ENCODE measurements around the gene CMIP.
A peak's percentile ranks its signal among the peaks of the same experiment; 100 is the strongest.
"Not testable (repeated sequence)": the region's sequence is repeated elsewhere in the genome, so short reads cannot be mapped to it uniquely, and the experiment has no call there.

CMIP gene

DNA sequence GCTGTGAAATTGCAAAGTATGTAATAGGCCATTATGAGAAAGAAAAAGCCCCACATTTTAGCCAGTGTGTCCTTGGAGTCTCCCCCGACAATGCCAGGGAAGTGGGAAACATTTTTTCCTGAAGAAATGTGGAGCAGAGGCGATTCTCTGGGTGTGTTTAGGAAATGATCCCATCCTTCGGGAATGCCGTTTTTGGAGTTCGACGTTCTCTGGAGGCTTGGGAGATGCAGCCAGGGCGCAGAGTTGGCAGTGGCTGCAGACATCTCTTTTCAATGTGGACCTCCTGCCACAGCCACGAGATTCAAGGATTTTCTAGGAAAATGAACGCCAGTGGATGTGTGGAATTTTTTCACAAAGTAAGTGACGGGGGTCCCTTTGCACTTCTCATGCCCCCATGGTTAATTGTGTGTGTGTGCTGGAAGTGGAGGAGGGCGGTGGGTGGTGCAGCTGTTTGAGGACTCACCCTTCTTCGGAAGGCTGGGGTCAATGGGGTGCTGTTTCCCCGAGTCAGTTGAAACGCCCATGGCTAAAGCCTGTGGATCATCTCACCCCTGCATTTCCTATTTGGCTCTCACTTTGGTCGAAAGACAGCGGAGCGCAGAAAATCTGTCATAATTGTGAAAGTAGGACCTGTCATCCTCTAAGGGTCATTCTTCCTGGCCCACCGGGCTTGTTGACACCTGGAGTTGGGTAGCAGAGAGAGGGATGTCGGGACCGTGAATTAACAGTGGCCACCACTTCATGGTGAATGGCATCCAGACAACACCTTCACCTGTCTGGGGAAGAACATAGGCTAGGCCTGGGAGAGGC is 73.2 kb downstream of the CMIP start:
- no peak for DNase-seq

DNA sequence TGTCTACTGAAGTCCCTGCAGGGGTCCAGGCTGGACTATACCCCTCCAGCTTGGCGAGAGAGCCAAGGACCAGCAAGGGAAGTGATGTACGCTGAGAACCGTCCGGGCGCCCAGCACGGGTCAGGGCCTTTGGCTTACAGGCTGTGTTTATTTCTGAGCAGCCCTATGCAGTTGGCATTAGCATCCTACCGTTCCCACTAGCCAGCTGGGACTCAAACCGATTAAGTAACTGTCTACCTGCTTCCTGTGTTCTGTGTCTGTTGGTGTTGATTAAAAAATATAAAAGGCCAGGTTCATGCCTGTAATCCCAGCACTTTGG is 73.8 kb downstream of the CMIP start:
- DNase-seq: no peak

DNA sequence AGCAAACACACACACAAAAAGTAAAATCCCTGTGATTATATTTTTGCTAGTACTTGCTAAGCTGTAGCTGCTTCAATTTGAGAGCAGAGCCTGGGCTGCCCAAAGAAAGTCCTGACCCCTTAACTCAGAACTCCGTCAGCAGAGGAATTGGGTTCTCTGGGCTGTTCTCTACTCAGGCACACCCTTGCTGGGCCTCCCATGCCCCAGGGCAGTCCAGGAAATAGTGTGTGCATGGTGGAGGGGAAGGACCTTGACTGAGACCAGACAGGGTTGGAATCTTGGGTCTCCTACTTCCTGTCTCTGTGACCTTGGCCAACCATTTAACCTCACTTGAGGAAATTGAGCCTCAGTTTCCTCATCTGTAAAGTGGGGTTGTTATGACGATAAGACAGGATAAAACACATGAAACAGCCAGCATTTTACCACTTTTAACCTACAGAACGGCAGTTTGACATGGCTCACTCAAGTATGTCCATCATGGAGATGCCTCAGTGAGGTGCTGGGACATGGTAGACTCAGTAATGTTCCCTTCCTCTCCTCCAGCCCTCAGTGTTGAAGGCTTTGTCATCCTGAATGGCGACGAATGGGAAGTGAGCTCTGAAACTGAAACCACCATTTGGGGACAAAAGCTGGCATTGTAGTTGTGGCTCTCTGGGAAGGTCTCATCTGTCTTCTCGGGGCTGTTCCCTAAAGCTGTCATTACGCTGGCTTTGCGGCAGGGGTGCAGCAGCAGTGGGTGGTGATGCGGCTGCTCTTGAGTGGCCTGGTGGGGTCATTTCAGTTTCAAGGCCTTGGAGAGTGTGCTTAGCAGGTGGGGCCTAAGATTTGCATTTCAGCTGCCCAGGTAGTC is 74.9 kb downstream of the CMIP start:
- peak; percentile 74 to 78 for DNase-seq

DNA sequence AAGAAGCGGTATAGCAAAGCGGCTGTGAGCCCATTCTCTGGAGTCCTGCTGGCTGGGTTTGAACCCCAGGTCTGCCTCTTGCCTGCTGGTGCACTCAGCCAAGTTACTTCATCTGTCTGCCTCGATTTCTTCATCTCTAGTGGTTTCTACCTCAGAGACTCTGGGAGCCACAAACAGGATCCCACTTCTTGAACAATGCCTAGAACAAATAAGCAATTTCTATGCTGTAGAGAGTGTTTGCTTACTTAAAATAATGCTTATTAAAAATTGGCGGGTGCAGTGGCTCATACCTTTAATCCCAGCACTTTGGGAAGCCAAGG is 75.5 kb downstream of the CMIP start:
- DNase-seq: peak; percentile 34 to 54

DNA sequence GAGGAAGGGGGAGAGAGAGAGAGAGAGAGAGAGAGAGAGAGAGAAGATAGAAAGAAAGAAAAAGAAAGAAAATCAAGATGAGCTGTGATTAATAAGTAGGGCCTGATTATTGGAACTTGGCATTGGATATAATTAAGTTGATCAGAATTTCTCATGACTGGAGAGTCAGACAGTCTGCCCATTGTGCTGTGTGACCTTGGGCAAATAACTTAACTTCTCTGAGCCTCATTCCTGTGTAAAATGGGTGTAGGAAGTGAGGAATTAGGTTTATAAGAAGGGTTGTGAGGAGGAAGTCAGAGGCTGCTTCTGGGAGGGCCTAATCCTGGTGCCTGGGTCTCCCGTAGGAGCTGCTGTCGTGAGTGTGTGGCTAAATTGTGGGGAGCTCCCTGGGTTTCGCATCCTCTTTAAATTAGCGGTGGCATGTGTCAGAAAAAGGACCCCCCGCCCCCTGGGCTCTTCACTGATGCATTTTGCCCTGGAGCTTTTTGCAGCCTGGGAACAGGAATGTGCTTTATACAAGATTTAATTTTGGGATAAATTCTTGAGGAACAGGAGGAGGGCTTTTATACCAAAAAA is 76.0 kb downstream of the CMIP start:
- DNase-seq: peak in 1 of 2 donors; percentile 20

DNA sequence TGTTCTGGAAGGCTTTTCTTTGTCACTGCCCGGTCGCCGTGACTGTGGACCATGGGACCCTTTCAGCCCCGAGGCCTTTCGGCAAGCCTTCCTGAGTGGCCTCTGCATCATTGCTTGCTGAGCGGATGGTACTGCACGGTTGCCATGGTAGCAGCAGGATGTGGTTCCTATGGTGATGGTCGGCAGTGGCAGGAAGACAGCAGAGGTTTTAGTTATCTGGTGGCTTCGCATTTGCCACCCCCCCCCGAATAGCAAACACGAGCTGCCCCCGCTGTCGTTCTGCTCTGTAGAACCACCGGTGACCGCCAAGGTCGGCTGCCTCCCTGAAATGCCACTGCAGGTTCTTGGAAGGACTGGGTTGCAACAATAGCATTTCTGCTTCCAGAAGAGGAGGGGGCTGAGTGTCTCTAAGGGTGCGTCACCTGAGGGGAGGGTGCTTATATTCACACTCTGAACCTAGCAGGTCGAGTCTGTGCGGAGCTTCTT is 76.6 kb downstream of the CMIP start:
- DNase-seq: no peak

DNA sequence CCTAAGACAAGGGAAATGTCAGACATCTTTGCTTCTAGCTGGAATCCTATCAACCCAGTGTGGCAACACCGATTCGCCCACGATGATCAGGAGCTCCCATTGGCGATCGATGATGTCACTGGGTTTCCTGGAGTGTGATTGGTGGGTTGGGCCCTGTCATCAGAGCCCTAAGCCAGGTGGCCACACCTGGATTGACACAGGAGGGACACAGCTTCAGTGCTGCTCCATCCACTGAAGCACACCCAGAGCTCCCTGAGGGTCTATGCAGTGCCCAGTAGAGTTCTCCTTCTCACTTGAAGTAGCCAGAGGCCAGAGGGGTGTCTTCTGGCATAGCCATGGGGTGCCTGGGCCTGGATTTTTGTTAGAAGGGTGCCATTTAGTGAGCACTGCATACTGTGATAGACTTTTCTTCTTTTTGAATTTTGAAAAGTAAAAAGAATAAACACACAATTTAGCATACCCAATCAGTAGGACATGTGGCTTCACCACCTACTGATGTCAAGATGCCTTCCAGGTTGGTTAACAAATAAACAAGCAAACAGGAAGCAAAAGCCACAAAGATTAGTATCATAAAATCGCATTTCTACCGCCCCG is 77.6 kb downstream of the CMIP start:
- no peak for DNase-seq

DNA sequence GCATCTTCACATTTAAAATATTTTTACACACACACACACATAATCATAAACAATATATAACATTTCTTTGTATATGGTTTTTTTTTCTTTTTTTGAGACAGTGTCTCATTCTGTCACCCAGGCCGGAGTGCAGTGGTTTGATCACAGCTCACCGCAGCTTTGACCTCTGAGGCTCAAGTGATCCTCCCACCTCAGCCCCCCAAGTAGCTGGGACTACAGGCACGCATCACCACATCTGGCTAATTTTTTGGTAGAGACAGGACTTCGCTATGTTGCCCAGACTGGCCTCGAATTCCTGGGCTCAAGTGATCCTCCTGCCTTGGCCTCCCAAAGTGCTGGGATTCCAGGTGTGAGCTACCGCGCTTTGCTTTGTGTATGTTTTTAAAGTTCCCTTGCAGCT is 78.2 kb downstream of the CMIP start:
- not testable (repeated sequence) for DNase-seq

DNA sequence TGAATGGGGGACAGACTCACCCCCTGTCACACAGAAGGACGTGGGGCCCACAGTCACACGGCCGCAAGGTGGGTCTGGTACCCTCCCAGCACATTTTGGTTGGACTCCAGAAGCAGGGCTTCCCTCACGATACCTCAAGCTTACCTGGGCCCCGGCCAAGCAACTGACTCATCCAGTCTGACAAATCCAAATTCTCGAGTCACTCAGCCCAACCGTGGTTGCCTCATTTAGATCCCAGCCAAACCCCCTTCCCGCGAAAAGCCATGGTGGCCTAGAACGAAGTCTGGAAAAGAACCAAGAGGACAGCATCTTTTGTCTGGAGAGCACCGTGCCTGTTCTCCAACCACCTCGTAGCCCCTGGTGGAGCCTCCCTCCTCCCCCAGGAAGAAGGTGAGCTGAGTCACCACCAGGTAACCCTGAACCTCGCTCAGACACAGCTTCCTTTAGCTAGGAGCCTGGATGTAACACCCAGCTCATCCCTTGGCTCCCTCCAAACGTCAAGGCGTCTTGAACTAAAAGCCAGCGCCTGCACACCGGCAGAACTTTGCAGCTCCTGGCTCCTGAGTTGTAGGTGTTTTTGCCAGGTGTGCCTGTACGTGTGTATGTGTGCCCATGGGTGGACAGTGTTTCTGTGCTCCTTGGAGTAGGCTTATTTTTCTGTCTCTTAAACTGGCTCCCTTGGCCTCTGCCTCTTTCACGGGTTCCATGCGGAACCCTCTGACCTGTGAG is 78.9 kb downstream of the CMIP start:
- no peak for DNase-seq

DNA sequence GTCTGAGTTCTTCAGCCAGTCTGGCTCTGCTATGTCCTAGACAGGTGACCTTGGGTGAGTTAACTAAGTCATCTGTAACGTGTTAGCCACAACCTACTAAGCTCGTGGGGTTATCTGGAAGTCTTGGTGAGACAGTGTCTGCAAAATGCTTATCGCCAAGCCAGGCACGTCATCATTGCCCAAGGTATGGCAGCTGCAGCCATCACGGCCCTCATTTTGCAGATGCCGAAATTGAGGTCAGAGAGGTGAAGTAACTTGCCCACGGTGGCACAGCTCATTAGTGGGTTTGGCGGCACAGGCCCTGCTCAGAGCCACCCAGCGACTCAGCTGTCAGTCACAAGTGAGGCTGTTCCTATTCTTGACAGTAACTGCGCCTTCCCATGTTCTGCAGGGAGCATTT is 79.8 kb downstream of the CMIP start:
- peak in 1 of 2 donors; percentile 7 for DNase-seq

DNA sequence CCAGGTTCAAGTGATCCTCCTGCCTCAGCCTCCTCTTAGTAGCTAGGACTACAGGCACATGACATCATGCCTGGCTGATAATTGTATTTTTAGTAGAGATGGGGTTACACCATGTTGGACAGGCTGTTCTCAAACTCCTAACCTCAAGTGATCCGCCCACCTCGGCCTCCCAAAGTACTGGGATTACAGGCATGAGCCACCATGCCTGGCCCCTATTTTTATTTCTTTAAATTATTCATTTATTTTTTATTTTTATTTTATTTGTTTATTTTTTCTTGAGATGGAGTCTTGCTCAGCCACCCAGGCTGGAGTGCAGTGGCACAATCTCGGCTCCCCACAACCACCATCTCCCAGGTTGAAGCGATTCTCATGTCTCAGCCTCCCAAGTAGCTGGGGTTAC is 80.3 kb downstream of the CMIP start:
- DNase-seq: not testable (repeated sequence)

DNA sequence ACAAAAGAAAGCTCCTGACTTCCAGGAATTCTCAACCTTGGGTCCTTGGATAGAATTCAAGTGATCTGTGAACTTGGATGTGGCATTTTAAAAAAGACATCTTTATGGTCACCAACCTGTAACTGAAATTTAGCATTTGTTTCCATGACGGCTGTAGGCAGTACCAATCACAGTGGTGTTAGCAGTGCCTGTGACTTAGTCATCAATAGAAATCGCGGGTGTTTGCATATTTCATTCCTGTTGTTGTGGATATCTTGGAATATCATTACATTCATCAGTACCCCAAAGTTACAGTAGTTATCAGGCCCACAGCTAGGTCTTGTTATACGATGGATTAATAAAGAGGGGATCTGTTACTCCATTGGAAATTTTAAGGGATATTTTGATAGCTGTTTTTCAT is 81.6 kb downstream of the CMIP start:
- no peak for DNase-seq

DNA sequence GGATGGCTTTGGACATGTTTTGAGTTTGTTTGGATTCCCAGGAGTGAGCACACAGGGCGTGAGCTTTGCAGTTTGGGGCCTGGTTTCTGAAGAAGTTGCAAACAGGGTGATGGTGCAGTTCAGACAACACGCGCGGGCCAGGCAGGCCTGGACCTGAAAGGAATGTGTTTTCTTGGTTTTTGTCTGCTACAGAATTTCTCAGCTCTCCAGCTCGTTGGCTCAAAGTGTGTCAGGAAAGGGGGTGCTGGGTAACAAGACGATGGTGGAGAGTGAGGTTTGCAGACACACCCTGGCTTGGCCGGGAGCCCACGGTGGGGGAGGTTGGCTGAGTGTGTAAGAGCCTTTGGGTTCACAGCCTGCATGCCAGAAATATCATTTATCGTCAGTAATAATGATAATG is 82.3 kb downstream of the CMIP start:
- no peak for DNase-seq

DNA sequence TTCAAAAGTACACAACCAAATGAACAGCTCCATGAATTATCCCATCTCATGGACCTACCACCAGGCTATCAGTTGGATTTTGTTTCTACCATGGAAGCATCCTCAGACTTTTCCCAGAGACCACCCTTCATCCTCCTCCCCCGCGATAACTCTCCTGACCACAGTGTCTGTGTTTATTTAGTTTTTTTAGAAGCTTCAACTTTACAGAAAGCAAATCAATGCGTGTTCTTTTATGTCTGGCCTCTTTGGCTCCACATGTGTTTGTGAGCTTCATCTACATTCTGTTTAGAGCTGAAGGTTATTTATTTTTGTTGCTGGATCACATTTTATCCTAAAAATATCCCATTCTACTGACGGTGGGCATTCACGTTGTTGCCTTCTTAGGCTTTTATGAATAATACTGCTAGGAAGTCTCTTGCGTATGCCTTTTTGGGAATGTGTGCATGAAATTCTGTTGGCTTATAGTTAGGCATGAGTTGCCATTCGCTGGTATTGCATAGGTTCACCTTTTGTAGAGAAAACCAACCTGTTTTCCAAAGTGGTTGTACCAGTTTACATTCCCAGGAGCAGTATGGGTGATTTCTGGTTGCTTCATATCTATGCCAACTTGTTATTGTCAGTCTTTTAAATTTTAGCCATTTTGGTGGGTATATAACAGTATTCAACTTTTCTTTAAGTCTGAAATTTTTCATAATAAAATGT is 83.0 kb downstream of the CMIP start:
- no peak for DNase-seq

DNA sequence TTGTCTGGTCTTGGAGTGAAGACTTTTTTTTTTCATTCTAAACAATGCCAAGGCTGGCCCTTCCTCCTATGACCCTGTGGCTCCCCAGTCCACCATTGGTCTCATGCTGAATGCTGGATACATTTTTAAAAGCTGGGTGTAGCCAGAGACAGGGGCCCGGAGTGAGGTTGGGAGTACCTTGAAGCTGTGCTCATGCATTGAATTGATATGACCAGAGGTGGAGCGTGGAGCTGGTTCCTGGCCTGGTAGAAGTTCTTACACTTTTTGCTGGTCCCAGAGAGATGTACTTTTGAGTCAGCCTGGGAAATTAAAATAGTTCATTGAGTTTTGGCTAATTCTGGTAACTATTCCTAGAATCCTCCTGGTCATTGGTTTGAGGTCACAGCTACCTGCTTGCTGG is 83.6 kb downstream of the CMIP start:
- no peak for DNase-seq

DNA sequence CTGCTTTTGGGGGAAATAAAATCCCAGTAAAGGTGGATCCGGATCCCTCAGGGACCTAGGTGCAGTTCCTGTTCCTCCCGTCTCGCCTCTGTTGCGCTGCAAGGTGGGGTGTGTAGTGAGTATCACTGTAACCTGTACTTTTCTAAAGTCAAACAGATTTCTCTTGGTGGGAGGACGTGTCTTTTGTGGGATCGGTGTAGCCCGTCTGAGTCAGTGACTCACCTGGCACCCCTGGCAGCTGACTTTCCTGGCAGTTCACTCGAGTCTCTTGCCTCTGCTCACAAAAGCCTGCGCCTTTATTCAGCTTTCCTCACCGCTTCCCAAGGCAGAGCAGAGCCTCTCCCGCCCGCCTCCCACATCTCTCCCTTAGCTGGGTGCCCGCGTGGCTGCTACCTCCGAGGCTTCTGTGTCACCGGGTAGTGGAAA is 85.7 kb downstream of the CMIP start:
- no peak for DNase-seq

DNA sequence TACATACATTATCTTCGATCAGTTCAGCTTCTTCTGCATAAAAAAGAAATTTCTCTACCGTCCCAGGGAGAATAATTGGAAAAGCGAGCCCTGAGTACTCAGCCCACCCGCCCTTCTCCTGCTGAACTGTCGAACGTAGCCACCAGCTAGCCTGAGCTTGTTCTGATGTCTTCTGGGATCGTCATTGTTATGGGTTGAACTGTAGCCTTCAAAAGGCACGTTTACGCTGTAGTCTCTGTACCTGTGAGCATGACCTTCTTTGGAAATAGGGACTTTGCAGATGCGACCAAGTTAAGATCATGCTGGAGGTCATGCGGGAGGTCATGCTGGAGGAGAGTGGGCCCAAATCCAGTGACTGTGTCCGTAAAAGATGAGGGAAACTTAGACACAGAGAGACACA is 86.2 kb downstream of the CMIP start:
- DNase-seq: no peak

DNA sequence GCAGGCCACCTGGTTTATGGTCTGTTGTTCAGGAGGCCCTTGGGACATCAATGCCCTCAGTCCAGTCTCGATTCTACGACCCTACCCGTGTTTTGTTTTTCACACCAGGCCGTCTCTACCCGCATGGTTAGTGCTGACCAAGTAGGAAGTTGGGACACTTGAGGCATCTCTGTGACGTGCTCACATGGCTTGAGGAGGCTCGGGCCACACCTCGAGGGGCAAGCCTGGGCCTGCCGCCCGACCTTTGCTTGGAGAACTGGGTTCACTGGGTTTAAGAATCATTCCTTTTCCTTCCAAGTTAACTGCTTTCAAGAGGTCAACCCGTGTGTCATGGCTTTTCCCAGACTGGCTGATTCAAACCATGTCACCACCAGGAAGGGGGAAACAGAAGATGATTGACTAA is 86.8 kb downstream of the CMIP start:
- DNase-seq: peak in 1 of 2 donors; percentile 10

DNA sequence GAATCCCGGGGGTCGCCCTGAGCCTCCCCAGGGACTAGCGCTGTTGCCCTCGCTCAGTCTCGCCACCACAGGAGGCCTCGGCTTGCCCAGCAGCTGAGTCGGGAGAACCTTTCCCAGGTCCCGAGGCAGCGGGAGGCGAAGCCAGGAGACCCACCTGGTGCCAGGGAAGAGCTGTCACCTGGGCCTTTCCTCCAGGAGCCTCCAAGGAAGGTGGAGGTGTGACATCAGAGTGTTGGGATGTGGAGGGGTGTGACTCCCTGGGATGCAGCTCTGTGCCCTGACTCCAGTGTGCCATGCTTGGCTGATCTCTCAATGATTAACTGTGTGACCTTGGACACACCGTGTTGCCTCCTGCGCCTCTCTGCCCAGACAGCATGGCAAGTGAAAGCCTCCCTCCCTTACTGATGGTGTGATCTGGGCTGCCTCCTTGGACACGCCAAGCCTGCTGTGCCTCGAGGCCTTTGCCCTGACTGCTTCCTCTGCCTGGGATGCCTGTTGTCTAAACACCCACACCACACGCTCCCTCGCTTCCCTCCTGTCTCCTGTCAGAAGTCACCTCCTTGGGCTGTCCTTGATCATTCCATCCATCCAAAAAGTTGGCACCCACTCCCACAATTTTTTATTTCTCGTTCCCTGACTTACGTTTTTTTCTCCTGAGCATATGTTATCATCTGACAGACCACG is 88.0 kb downstream of the CMIP start:
- no peak for DNase-seq

DNA sequence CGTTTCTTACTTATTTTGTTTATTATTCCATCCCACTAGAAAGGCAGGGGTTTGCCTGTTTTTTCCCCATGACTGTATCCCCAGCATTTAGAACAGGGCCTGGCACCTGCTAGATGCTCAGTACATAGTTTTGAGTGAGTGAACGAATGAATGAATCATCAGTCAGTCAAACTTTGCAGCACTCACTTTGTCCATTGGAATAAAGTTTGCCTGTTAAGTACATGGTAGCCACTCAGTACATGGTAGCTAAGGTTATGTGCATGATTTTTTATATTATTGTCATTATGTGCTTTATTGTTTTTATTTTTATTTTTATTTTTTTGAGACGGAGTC is 88.5 kb downstream of the CMIP start:
- no peak for DNase-seq

DNA sequence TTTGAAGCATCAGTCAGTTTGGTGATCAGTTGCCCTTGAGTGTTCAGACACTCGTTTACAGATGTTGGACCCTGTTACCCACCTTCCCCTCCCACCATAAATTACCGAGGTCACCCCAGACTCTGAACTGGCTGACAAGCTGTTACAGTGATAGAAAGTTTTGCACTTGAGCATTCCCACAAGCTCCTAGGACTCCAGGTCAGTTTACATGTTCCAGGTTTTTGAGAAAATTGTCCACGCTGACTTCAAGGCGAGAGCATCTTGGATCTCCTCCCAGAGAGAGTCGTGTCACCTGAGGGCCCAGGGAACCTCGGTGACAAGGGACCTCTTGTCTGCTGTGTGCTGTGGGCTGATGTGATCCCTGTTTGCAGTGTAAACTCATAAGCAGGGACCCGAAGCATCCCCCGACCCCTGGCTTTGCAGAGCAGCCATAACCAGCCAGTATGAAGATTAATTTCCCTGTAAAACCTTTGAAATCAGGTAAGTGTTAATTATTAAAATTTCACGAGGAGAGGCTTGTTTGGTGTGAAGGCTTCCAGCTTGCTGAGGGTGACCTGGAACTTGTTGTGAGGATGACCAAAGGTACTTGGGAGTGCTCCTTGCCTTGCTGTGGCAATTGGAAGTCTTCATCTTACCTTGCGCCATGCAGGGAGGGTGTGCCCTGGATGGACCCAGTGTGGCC is 91.2 kb downstream of the CMIP start:
- no peak for DNase-seq
